Left ventricle myocardium inferior (tissue), 1 donor: ENCODE data around the gene EPOP. TPM values are rescaled to one million over a fixed set of nuclear protein-coding genes. Genes with fewer than 3 reads are reported as not detected.

Experiments used
- DNase-seq: peaks from one replicate; pipeline ENCODE4 v3.0.0-alpha.2; 2020
- H3K27ac ChIP-seq: fragments of 200-600 bp; replicated peaks from 2 replicates; pipeline ENCODE4 v1.8.0; 2021
- H3K27me3 ChIP-seq: fragments of 200-600 bp; 2 replicates; pipeline ENCODE4 v1.8.0; 2021; ENCODE audit warnings: low read depth
- H3K36me3 ChIP-seq: fragments of 200-600 bp; 2 replicates; pipeline ENCODE4 v1.8.0; 2021
- H3K4me1 ChIP-seq: fragments of 200-600 bp; 2 replicates; pipeline ENCODE4 v1.8.0; 2021
- H3K4me3 ChIP-seq: fragments of 200-600 bp; 2 replicates; pipeline ENCODE4 v1.8.0; 2021; ENCODE audit warnings: mild to moderate bottlenecking, moderate library complexity
- H3K9me3 ChIP-seq: fragments of 200-600 bp; replicated peaks from 2 replicates; pipeline ENCODE4 v1.8.0; 2021
- CTCF ChIP-seq: fragments of 200-600 bp; IDR thresholded peaks from 2 replicates; pipeline ENCODE4 v1.8.0; 2021; ENCODE audit warnings: antibody characterized with exemption, mild to moderate bottlenecking, borderline replicate concordance
- intact Hi-C: fragments of 100-400 bp; cut with micrococcal nuclease; formaldehyde crosslinking; loops from one replicate; pipeline ENCODE4 v1.11.0; 2022
- total RNA-seq: library from RNA; stranded (reverse); fragmentation: NEBNext Ultra II Directional; extraction: Animal tissue kit (Norgen Biotek cat#: 25700); gene quantifications from one replicate; pipeline ENCODE4 v1.2.1, GENCODE V29; 2021
- donor health status: DM: no; HTN: yes; CAD: no; lungs with severe emphysema.

EPOP gene
- total RNA-seq, 1 donor from 2014 or later = 0.33 TPM

DNA sequence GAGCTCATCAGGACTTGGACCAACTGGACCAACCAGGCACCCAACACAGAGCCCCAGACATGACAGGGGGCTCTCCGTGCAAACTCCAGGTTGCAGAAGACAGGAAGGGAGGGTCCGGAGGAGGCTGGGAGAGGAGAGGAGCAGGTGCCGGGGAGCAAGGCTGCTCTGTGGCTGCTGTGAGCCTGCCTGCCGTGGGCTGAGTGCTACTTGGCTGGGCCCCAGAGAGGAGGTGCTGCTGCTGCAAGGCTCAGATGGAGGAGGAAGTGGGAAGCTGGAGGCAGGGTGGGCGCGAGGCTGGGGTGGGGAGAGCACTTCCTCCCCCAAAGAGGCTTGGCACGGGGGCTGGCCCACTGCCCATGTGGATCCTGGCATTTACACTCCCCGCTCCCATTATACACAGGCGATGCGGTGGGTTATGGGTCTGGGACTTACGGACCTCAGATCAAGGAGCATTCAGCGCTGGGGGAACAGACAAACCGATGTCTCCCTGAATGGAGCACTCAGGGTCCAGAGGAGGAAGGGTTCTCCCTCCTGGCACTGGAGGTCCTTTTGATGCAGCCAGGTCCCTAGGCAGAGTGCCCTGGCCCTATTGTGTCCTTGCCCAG is 15.9 kb downstream of the EPOP start:
- H3K36me3 ChIP-seq = no peaks in the 10 kb centered on the region
- H3K4me1 ChIP-seq = no peaks in the 10 kb centered on the region
- H3K27ac ChIP-seq = no peak overlapping the region
- peak; percentile 27 for DNase-seq
- intact Hi-C loops = no loop called here
- peaks cover 50% of the 10 kb centered on the region for H3K27me3 ChIP-seq
- TF ChIP-seq CTCF = no peak
- H3K4me3 ChIP-seq = no peak overlapping the region
- H3K9me3 ChIP-seq = no peaks in the 10 kb centered on the region

GRCh38 chr17:38657824-38658740 is 16.7 kb downstream of the EPOP start:
- Histone ChIP-seq H3K27me3 (peaks cover 57% of the 10 kb centered on the region), H3K9me3 (no peaks in the 10 kb centered on the region), H3K4me3 (no peak overlapping the region), H3K4me1 (no peaks in the 10 kb centered on the region), H3K36me3 (no peaks in the 10 kb centered on the region), H3K27ac (no peak overlapping the region)
- TF ChIP-seq CTCF = no peak
- intact Hi-C loops = no loop called here
- DNase-seq = no peak

DNA sequence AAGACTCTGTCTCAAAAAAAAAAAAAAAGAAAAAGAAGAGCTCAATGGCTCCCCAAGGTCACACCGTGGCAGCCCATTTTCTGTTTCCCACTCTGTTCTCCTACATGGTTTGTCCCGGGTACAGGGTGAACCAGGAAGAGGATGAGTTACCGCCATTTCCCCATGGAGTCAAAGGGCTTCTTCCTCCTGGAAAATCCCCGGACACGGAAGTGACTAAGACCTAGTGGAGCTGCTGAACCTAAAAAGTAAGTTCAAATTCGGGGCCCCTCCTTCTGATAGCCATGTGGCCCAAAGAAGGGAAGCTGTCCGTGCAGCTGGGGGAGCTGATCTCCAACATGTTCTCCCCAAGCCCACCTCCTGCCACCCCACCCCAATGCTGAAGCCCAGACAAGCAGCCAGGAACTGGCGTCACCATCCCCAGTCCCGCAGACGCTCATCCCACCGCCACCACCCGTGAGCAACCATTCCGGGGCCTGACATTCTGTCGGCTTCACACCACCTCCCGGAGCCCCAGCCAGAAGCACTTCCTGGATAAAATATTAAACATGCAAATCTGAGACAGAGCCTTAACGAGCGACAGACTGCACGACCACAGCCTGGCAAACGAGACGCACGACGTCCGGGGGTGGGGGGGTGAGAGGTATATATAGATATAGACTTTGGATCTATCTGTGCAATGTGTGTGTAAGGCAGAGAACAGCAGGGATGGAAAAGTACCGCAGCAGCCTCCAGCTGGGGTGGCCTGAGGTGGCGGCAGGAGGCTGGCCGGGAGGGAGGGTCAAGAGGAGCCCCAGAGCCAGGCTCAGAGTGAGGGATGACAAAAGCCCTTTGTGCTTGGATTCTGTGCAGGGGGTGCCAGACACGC is 17.6 kb downstream of the EPOP start:
- no peak for TF ChIP-seq CTCF
- intact Hi-C loops = no loop called here
- H3K9me3 ChIP-seq = no peaks in the 10 kb centered on the region
- no peak overlapping the region for H3K27ac ChIP-seq
- DNase-seq = no peak
- no peak overlapping the region for H3K4me3 ChIP-seq
- H3K36me3 ChIP-seq = no peaks in the 10 kb centered on the region
- no peaks in the 10 kb centered on the region for H3K4me1 ChIP-seq
- H3K27me3 ChIP-seq = peaks cover 59% of the 10 kb centered on the region

GRCh38 chr17:38654411-38655398 is 20.1 kb downstream of the EPOP start:
- H3K4me3 ChIP-seq = no peak overlapping the region
- intact Hi-C loops = no loop called here
- H3K27me3 ChIP-seq = peaks cover 67% of the 10 kb centered on the region
- DNase-seq = no peak
- no peaks in the 10 kb centered on the region for H3K9me3 ChIP-seq
- H3K36me3 ChIP-seq = no peaks in the 10 kb centered on the region
- no peaks in the 10 kb centered on the region for H3K4me1 ChIP-seq
- TF ChIP-seq CTCF = no peak
- H3K27ac ChIP-seq = no peak overlapping the region
